Measurements from ENCODE around the gene POR. TPM values are rescaled to one million over a fixed set of nuclear protein-coding genes. Genes with fewer than 3 reads are reported as not detected.

Gene POR
- total RNA-seq, 1 donor from 2014 or later, result 69.8 TPM

GRCh38 chr7:75971309-75971960, 56.5 kb downstream of the POR start:
- DNase-seq (ENCODE audit: low read depth, low spot score), result no peak

- no peak for DNase-seq (ENCODE audit: low read depth, low spot score)
These were observed 57.2 kb downstream of the POR start for GRCh38 chr7:75971961-75972763.

GRCh38 chr7:75977743-75978142, 62.8 kb downstream of the POR start:
- DNase-seq (ENCODE audit: low read depth, low spot score), result no peak

- no peak for DNase-seq (ENCODE audit: low read depth, low spot score)
These were observed 64.9 kb downstream of the POR start for GRCh38 chr7:75979759-75980429.

GRCh38 chr7:75980430-75981202, 65.7 kb downstream of the POR start:
- DNase-seq (ENCODE audit: low read depth, low spot score), result no peak

- DNase-seq (ENCODE audit: low read depth, low spot score), result no peak
These were observed 66.2 kb downstream of the POR start for GRCh38 chr7:75981203-75981452.

- no peak for DNase-seq (ENCODE audit: low read depth, low spot score)
These were observed 66.7 kb downstream of the POR start for GRCh38 chr7:75981453-75982305.

GRCh38 chr7:75982306-75983064, 67.5 kb downstream of the POR start:
- DNase-seq (ENCODE audit: low read depth, low spot score), result no peak

GRCh38 chr7:75983471-75984129, 68.6 kb downstream of the POR start:
- no peak for DNase-seq (ENCODE audit: low read depth, low spot score)

- no peak for DNase-seq (ENCODE audit: low read depth, low spot score)
These were observed 69.4 kb downstream of the POR start for GRCh38 chr7:75984130-75985008.

- DNase-seq (ENCODE audit: low read depth, low spot score), result no peak
These were observed 70.1 kb downstream of the POR start for GRCh38 chr7:75985009-75985517.

GRCh38 chr7:75985518-75986146, 70.7 kb downstream of the POR start:
- no peak for DNase-seq (ENCODE audit: low read depth, low spot score)

- no peak for DNase-seq (ENCODE audit: low read depth, low spot score)
These were observed 71.3 kb downstream of the POR start for GRCh38 chr7:75986147-75986781.

- no peak for DNase-seq (ENCODE audit: low read depth, low spot score)
These were observed 72.3 kb downstream of the POR start for GRCh38 chr7:75987026-75987804.

- no peak for DNase-seq (ENCODE audit: low read depth, low spot score)
These were observed 73.0 kb downstream of the POR start for GRCh38 chr7:75987805-75988567.

Measured in pulmonary artery endothelial cell (primary cell).